ENCODE data around the gene KLK8.

KLK8 gene

GRCh38 chr19:51001515-51001914 lies at the start of gene KLK8:
Gene KLK8 (minus strand): TSS chr19:51001604. CDS start chr19:51001167, 437 bp downstream.
- DNase-seq: no peak

GRCh38 chr19:51047031-51047335 lies 45.6 kb upstream of the KLK8 start:
- no peak for DNase-seq

- no peak for DNase-seq
Observed at GRCh38 chr19:51044327-51044726, 42.9 kb upstream of the KLK8 start.

- no peak for DNase-seq
Observed at GRCh38 chr19:51043497-51043896, 42.1 kb upstream of the KLK8 start.

- no peak for DNase-seq
Observed at GRCh38 chr19:51040151-51040550, 38.7 kb upstream of the KLK8 start.

GRCh38 chr19:51036519-51036918 lies 35.1 kb upstream of the KLK8 start:
- no peak for DNase-seq

- no peak for DNase-seq
Observed at GRCh38 chr19:51034704-51035103, 33.3 kb upstream of the KLK8 start, which contains the start of gene KLK12. Gene KLK12 (minus strand): TSS chr19:51035002. CDS start chr19:51034621, 381 bp downstream.

- DNase-seq: no peak
Observed at GRCh38 chr19:51031880-51032225, 30.4 kb upstream of the KLK8 start.

- DNase-seq: no peak
Observed at GRCh38 chr19:51031220-51031879, 29.9 kb upstream of the KLK8 start.

GRCh38 chr19:51030631-51031030 lies 29.2 kb upstream of the KLK8 start:
- no peak for DNase-seq

- no peak for DNase-seq
Observed at GRCh38 chr19:51029718-51030117, 28.3 kb upstream of the KLK8 start.

- no peak for DNase-seq
Observed at GRCh38 chr19:51027873-51028272, 26.5 kb upstream of the KLK8 start.

- DNase-seq: no peak
Observed at GRCh38 chr19:51027126-51027806, 25.9 kb upstream of the KLK8 start.

- no peak for DNase-seq
Observed at GRCh38 chr19:51026554-51026831, 25.1 kb upstream of the KLK8 start, which contains the start of gene KLK11. Gene KLK11 (minus strand): TSS chr19:51026616. CDS start chr19:51025631, 985 bp downstream.

GRCh38 chr19:51025809-51026553 lies 24.6 kb upstream of the KLK8 start:
- no peak for DNase-seq

GRCh38 chr19:51025401-51025800 lies 24.0 kb upstream of the KLK8 start:
- no peak for DNase-seq

GRCh38 chr19:51024924-51025323 lies 23.5 kb upstream of the KLK8 start:
- DNase-seq: no peak

GRCh38 chr19:51023946-51024345 lies 22.5 kb upstream of the KLK8 start:
- no peak for DNase-seq

GRCh38 chr19:51022526-51022925 lies 21.1 kb upstream of the KLK8 start:
- DNase-seq: no peak

GRCh38 chr19:51020988-51021651 lies 19.7 kb upstream of the KLK8 start:
- DNase-seq: peak; percentile 37

- DNase-seq: no peak
Observed at GRCh38 chr19:51019544-51019925, 18.1 kb upstream of the KLK8 start, which contains the start of gene KLK10. Gene KLK10 (minus strand): TSS chr19:51019709. CDS start chr19:51019130, 579 bp downstream.

GRCh38 chr19:51018745-51019543 lies 17.5 kb upstream of the KLK8 start:
- DNase-seq: no peak
